ENCODE measurements around the gene TRIM65.
A peak's percentile ranks its signal among the peaks of the same experiment; 100 is the strongest.

Gene TRIM65

DNA sequence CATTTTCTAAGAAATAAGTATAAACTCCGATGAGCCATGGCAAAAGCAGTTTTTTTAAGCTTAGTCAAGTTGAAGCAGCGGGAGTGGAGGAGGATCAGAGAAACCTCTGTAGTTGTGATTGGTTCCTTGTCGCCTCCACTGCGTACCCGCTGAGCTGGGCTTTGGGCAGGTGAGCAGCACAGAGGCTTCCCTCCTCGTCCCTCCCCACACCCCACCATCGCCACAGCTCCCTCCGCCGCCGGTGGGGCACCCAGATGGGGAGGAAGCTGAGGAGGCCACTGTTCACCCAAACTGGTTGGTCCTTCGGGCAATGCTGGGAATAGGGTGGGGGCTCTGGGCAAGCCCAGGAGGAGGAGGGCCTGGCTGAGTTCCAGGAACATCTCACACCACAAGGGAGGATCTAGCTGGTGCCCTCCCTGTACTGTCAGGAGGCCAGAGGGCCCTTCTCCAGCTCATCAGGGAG is 13.1 kb upstream of the TRIM65 start:
- Mint-ChIP-seq H3K27ac (no peak overlapping the region), H3K36me3 (ENCODE audit: insufficient read depth) (peaks cover 11% of the 10 kb centered on the region), H3K4me1 (ENCODE audit: low read depth in 2 of 2) (peaks cover 4% of the 10 kb centered on the region in 2 donors), H3K4me3 (no peak overlapping the region), H3K27me3 (no peaks in the 10 kb centered on the region), H3K9me3 (no peaks in the 10 kb centered on the region)
- DNase-seq: no peak
- ATAC-seq (replicated peaks): no peak

DNA sequence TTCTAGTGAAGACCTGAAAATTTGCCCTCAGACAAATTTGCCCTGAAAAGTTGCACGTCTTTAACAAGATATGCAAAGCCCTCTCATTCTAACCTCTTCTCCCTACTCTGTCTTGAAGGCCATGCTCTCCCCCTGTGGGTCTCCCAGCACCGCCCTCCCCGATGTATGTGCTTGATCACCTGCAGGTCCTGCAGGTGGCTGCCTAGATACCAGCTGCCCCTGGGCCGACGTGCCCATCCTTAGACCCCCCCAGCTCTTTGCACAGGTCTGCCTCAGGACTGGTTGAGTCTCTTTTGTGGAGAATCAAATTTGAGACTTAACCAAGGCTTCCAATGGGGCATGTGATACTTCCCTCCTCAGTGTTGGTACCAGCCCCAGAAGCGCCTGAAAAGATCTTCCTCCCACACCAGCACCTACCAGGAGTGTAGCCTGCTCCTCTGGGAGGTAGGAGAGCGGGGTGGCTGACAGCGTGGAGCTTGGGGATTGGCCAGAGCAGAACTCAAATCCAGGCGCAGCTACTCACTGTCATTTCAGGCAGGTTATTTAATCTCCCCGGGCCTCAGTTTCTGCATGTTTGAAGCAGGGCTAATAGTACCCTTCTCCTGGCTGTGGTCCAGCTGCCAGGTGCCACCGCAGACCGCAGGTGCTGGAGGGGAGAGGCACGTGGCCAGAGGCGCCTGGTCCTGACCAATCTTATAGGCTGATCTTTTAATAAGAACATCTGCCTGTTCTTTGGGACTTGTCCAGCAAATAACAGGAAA is 12.5 kb upstream of the TRIM65 start:
- Mint-ChIP-seq H3K36me3 (ENCODE audit: insufficient read depth) (peaks cover 17% of the 10 kb centered on the region), H3K4me1 (ENCODE audit: low read depth in 2 of 2) (peaks cover 5 to 10% of the 10 kb centered on the region in 2 donors), H3K4me3 (no peak overlapping the region), H3K9me3 (no peaks in the 10 kb centered on the region), H3K27ac (no peak overlapping the region), H3K27me3 (no peaks in the 10 kb centered on the region)
- DNase-seq (no peak), ATAC-seq (replicated peaks) (no peak)

DNA sequence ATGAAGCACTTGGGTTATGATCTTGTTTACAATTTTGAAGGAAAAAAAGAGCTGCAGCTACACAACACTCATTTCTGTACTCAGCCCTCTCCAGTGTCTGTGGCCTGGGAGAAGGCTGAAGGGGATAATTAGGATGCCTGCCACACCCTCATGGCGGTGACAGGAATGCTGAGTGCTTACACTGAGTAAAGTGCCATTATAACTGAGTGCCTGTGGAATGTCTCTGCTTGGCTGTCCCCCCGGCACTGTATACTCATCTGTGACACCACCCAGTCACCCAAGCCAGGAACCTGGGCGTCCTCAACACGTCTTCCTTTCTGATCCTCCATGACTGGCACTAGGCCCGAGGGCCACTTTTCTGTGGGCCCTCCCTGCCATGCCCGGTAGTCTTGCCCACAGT is 11.4 kb upstream of the TRIM65 start:
- Mint-ChIP-seq H3K9me3 (no peaks in the 10 kb centered on the region), H3K4me3 (no peak overlapping the region), H3K4me1 (ENCODE audit: low read depth in 2 of 2) (peaks cover 8 to 14% of the 10 kb centered on the region in 2 donors), H3K36me3 (ENCODE audit: insufficient read depth) (peaks cover 17% of the 10 kb centered on the region), H3K27ac (no peak overlapping the region), H3K27me3 (no peaks in the 10 kb centered on the region)
- ATAC-seq (replicated peaks): no peak
- DNase-seq: no peak

DNA sequence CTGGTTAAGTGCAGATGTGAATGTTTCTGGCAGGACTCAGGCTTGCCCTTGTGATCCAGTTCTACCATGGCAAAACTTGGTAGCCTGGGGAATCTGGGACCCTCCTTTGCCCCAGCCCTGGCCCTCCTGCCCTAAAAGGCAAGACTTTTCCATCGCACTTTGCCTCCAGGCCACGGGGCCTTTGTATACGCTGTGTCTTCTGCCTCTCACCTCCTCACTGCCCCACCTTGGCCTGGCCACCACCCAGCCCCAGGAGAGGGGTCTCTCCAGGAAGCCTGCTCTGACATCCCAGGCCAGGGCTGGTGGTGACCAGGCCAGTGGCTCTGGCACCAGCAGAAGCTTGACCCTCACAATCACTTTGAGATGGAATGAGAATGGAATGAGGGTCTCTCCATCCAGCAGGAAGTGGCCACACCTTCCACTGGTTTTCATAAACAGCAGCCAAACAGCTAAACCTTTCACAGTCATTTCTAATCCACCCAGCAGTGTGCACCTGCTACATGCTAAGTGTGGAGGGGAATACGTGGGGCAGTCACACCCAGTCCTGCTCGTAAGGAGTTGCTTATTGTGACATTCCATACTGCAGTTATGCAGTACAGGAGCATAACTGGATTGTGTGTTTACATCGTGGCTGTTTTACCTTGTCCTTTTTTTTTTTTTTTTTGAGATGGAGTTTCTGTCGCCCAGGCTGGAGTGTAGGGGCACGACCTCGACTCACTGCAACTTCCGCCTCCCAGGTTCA is 9.6 kb upstream of the TRIM65 start:
- DNase-seq (no peak), ATAC-seq (replicated peaks) (no peak)
- H3K27ac Mint-ChIP-seq: peak overlapping the region; percentile 22 to 68
- H3K36me3 Mint-ChIP-seq (ENCODE audit: insufficient read depth): peaks cover 20% of the 10 kb centered on the region
- H3K4me3 Mint-ChIP-seq: peak overlapping the region in 1 of 2 donors; percentile 59
- peaks cover 8 to 14% of the 10 kb centered on the region in 2 donors for H3K4me1 Mint-ChIP-seq (ENCODE audit: low read depth in 2 of 2)
- no peaks in the 10 kb centered on the region for H3K9me3 Mint-ChIP-seq
- no peaks in the 10 kb centered on the region for H3K27me3 Mint-ChIP-seq

DNA sequence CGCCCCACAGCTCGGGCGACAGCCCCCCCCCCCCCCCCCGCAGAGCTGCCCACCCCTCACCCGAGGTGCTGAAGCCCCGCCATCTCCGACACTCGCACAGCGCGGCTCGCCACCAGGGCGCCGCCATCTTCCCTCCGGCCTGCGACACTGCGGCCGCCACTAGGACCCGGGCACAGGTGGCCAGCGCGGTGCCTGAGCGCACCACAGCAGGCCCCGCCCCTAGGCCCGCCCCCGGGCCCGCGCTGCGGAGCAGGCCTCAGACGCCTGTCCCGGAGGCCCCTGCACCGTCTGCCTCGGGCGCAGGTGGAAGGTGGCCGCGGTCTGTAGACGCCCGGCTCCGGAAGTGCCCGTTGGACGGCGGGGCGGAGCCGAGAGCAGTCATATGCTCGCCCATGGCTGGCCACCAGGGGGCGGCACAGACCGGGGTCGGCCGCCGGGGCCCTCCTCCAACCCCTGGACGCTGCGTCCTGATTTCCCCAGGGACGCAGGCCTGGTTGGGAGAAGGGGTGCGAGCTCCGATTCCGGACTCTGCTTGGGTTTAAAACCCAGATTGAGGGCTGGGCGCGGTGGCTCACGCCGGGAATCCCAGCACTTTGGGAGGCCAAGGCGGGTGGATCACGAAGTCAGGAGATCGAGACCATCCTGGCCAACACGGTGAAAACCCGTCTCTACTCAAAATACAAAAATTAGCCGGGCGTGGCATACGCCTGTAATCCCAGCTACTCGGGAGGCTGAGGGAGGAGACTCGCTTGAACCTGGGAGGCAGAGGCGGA is 8.2 kb upstream of the TRIM65 start, which contains the start of gene MRPL38:
TSS of gene MRPL38 (minus strand) at position 136 of the 773 bp plus-strand sequence. CDS start at position 127, 9 bp downstream.
- H3K27ac Mint-ChIP-seq: peak within 1 kb of the TSS; percentile 91 to 92

DNA sequence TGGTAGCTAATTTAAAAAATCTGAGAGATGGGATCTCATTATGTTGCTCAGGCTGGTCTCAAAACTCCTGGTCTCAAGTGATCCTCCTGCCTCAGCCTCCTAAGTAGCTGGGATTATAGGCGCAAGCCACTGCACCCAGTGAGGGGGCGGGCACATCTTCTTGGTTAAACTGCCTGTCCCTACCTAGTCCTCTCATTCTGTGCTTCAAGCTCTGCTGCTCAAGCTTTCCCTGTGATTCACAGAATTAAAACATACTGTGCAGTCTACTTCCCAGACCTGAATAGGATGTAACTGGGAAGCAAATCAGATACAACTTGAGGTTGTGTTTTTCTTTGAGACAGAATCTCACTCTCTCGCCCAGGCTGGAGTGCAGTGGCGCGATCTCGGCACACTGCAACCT is 5.7 kb upstream of the TRIM65 start:
- Mint-ChIP-seq H3K27ac (no peak overlapping the region), H3K36me3 (ENCODE audit: insufficient read depth) (peaks cover 42% of the 10 kb centered on the region), H3K9me3 (no peaks in the 10 kb centered on the region), H3K4me1 (ENCODE audit: low read depth in 2 of 2) (peaks cover 12 to 14% of the 10 kb centered on the region in 2 donors), H3K27me3 (no peaks in the 10 kb centered on the region), H3K4me3 (no peak overlapping the region)
- no peak for DNase-seq
- ATAC-seq (replicated peaks): no peak

More for the DNA sequence above, 8.2 kb upstream of the TRIM65 start, which contains the start of gene MRPL38:
- ATAC-seq (replicated peaks) (peak; percentile 97), DNase-seq (peak; percentile 90 to 96 (median 96))
- Mint-ChIP-seq H3K4me3 (peak within 1 kb of the TSS; percentile 88 to 90), H3K36me3 (ENCODE audit: insufficient read depth) (peaks cover 31% of the 10 kb centered on the region), H3K9me3 (no peaks in the 10 kb centered on the region), H3K27me3 (no peaks in the 10 kb centered on the region), H3K4me1 (ENCODE audit: low read depth in 2 of 2) (peaks cover 8 to 14% of the 10 kb centered on the region in 2 donors)

DNA sequence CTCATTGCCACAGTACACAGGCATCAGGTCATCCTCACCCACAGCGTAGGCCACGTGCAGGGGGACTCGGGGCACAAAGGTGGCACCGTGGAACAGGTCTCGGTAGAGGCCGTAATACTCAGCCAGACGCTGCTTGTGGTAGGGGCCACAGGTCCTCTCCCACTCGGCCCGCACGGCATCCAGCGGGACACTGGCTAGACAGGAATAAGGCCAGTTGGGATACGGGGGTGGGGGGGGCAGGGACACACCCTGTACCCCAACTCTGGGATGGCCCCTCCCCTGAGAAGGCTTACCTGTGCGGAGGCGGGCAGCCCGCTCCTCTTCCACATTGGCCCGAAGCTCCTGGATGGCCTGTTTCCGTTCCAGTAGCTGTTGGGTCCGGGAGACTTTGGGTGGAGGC is 5.0 kb upstream of the TRIM65 start:
- no peak for DNase-seq
- Mint-ChIP-seq H3K4me3 (no peak overlapping the region), H3K27me3 (no peaks in the 10 kb centered on the region), H3K36me3 (ENCODE audit: insufficient read depth) (peaks cover 36% of the 10 kb centered on the region), H3K4me1 (ENCODE audit: low read depth in 2 of 2) (peaks cover 14% of the 10 kb centered on the region in 2 donors), H3K9me3 (no peaks in the 10 kb centered on the region), H3K27ac (no peak overlapping the region)
- ATAC-seq (replicated peaks): no peak

DNA sequence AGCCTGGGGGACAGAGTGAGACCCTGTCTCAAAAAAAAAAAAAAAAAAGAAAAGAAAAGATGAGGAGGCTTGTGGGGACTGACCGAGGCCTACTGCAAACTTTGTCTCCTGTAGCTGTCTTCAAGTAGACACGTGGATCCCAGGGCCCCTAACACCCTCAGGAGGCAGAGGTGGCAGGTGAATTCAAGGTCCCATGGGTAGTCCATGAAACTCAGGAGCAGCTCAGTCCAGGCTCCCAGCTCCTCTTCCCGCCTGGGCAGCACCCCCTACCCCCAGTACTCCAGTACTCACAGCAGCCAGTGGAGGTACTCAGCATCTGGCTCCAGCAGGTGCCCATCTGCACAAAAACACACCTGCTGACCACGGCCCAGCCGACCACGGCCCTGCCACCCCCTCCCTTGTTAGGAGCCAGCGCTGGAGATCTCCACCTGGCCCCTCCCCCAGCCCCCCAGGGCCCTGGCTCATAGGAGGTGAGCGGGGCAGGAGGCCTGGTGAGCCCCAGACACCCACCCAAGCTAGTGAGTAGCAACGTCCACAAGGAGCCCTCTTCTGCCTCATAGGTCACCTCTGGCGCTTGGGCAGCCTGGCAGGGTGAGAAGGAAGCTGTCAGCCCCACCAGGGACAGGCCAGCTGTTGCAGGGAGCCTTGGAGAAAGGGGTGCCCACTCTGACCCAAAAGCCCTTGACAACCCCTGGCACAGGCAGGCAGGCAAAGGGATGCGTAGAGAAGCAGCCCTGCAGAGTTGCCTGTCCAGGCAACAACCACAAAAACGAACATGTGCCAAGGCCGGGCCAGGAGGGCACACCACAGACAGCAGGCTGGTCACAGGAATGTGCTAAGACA is 4.2 kb upstream of the TRIM65 start:
- no peak for ATAC-seq (replicated peaks)
- H3K27ac Mint-ChIP-seq: no peak overlapping the region
- peaks cover 41% of the 10 kb centered on the region for H3K36me3 Mint-ChIP-seq (ENCODE audit: insufficient read depth)
- H3K27me3 Mint-ChIP-seq: no peaks in the 10 kb centered on the region
- peaks cover 15 to 17% of the 10 kb centered on the region in 2 donors for H3K4me1 Mint-ChIP-seq (ENCODE audit: low read depth in 2 of 2)
- H3K9me3 Mint-ChIP-seq: no peaks in the 10 kb centered on the region
- no peak overlapping the region for H3K4me3 Mint-ChIP-seq
- no peak for DNase-seq

DNA sequence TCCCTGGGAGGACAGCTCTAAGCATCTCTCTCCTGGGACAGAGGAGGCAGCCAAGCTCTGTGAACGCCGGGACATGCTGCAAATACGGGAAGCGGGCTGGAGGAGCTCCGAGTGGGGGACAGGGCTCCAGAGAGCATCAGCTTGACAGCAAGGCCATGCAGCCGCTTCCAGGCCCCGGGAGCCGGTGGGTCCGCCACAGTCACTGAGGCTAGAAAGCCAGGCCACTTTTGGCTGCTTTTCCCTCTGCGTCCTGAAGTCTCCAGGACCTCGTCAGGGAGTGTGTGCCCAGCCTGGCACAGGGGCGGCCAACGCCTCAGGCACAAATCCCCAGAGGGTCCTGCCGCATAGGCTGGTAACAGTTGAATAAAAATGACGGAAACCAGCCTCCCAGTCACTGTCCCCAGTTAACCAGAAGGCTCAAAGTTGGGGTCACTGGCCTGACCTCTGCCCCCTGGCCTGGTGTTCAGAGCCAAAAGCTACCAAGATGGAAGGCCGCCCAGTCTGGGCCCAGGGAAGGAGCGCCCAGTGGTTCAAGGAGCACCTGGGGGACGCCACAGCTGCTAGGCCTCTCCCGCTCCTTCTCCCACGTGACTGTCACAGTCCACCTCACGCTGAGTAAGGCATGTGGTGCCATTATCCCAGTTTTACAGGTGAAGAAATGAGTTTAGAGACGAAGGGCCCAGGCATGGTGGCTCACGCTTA is 3.2 kb upstream of the TRIM65 start:
- H3K27ac Mint-ChIP-seq: peak overlapping the region in 1 of 2 donors; percentile 60
- ATAC-seq (replicated peaks): no peak
- peaks cover 22% of the 10 kb centered on the region in 2 donors for H3K4me1 Mint-ChIP-seq (ENCODE audit: low read depth in 2 of 2)
- H3K9me3 Mint-ChIP-seq: no peaks in the 10 kb centered on the region
- DNase-seq: no peak
- H3K27me3 Mint-ChIP-seq: no peaks in the 10 kb centered on the region
- H3K36me3 Mint-ChIP-seq (ENCODE audit: insufficient read depth): peaks cover 41% of the 10 kb centered on the region
- H3K4me3 Mint-ChIP-seq: no peak overlapping the region

DNA sequence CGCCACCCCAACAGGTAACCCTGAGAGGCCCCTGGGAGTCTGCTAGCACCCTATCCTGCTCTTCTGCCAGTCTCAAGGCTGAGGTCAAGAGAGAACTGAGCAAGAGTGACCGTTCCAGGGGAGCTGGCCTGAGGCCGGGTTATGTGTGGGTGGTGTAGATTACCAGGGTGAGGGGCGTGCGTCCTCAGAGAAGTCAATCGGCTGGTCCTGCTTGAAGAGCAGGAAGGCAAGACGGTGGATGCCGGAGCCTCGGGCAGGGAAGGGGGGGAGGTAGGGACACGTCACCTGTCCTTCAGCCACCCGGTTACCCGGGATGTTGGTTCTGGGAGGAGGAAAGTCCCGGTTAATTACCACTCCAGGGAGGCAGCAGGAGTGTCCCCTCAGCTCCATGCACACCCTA is 2.6 kb upstream of the TRIM65 start:
- no peak overlapping the region for H3K4me3 Mint-ChIP-seq
- peaks cover 36% of the 10 kb centered on the region for H3K36me3 Mint-ChIP-seq (ENCODE audit: insufficient read depth)
- H3K27ac Mint-ChIP-seq: peak overlapping the region in 1 of 2 donors; percentile 60
- H3K4me1 Mint-ChIP-seq (ENCODE audit: low read depth in 2 of 2): peaks cover 17 to 23% of the 10 kb centered on the region in 2 donors
- no peak for ATAC-seq (replicated peaks)
- no peaks in the 10 kb centered on the region for H3K9me3 Mint-ChIP-seq
- H3K27me3 Mint-ChIP-seq: no peaks in the 10 kb centered on the region
- no peak for DNase-seq

DNA sequence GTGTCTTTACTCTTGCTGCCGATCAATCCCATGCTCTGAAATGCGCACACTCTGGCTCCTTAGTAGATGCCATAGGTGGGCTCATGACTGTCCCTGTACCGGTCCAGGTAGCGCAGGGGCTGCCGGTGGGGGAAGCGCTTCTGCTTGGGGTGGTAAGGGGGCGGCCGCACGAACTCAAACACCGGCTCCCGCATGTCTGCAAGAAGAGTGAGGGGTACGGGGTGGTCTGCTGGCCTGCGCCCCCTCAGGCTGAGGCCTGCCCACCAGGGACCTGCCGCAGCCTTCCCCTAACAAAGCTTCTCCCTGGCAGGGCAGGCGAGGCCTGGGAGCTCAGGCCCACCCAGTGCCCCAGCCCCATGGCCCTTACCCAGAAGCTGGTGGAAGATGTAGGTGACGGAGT is 2.0 kb upstream of the TRIM65 start:
- ATAC-seq (replicated peaks) (no peak), DNase-seq (no peak)
- no peaks in the 10 kb centered on the region for H3K9me3 Mint-ChIP-seq
- peaks cover 35% of the 10 kb centered on the region for H3K36me3 Mint-ChIP-seq (ENCODE audit: insufficient read depth)
- H3K27ac Mint-ChIP-seq: no peak overlapping the region
- peak overlapping the region in 1 of 2 donors; percentile 71 for H3K4me3 Mint-ChIP-seq
- no peaks in the 10 kb centered on the region for H3K27me3 Mint-ChIP-seq
- H3K4me1 Mint-ChIP-seq (ENCODE audit: low read depth in 2 of 2): peaks cover 18 to 25% of the 10 kb centered on the region in 2 donors

DNA sequence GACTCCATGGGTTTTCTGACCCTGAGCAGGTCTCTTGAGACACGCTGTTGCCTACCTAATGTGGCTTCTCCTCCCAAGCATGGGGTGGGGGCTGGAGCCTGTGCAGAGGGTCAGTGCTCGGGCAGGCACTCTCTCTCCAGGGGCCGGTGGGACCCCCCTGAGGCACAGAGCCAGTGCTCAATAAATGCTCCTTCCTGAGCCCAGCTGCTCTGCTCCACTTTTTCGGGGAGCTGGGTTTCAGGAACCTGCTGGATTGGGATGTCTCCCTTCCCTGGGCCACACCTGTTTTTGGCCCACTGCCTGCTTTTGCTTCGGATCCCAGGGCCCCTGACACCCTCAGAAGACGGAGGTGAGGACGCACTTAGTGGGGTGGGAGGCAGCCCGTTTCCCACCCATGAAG is 1.3 kb upstream of the TRIM65 start:
- Mint-ChIP-seq H3K27me3 (no peaks in the 10 kb centered on the region), H3K4me3 (peak overlapping the region; percentile 71 to 84), H3K9me3 (no peaks in the 10 kb centered on the region), H3K36me3 (ENCODE audit: insufficient read depth) (peaks cover 35% of the 10 kb centered on the region), H3K27ac (peak overlapping the region in 1 of 2 donors; percentile 93), H3K4me1 (ENCODE audit: low read depth in 2 of 2) (peaks cover 20 to 28% of the 10 kb centered on the region in 2 donors)
- no peak for DNase-seq
- ATAC-seq (replicated peaks): no peak
